H1 (cell line): ENCODE results near the gene PCAT7. TPM values are rescaled to one million over a fixed set of nuclear protein-coding genes. Genes with fewer than 3 reads are reported as not detected.

Experiments used
- CTCF ChIA-PET: fragments of 300-600 bp; sonication (Branson Sonifier 250); formaldehyde crosslinking; loops from one replicate; lab custom pipeline; 2021; ENCODE audit not compliant: partially characterized antibody; lab: Charles Lee
- POLR2A ChIA-PET: fragments of 300-600 bp; sonication (Branson Sonifier 250); formaldehyde crosslinking; loops from one replicate; lab custom pipeline; 2021; ENCODE audit warnings: inconsistent platforms; ENCODE audit not compliant: partially characterized antibody; lab: Charles Lee
- DNase-seq, 2 experiments: peaks; one replicate each; pipeline versions ENCODE4 v3.0.0 to v3.0.0-alpha.2; 2010 to 2022; ENCODE audit warnings: low spot score in 2 of 2, low read depth in 1 of 2, mixed read lengths in 1 of 2
- FAIRE-seq: peaks from 2 replicates; lab custom pipeline; 2011; peaks lifted over from hg19 to GRCh38; lab: Jason Lieb, UNC
- H2AFZ ChIP-seq: 2 replicates; pipeline ENCODE4 v1.8.1; 2012; ENCODE audit warnings: low read length, inconsistent platforms
- H2AK5ac ChIP-seq: 2 replicates; pipeline ENCODE4 v1.6.1; 2013; ENCODE audit warnings: low read depth, low read length
- H2BK120ac ChIP-seq: replicated peaks from 2 replicates; pipeline ENCODE3; 2013; ENCODE audit warnings: low read depth, low read length, inconsistent platforms
- H2BK12ac ChIP-seq: 2 replicates; pipeline ENCODE4 v1.6.1; 2013; ENCODE audit warnings: low read depth, low read length
- H2BK15ac ChIP-seq: 2 replicates; pipeline ENCODE4 v1.6.1; 2013; ENCODE audit warnings: low read length
- H2BK20ac ChIP-seq: 2 replicates; pipeline ENCODE4 v1.6.1; 2013; ENCODE audit warnings: low read length
- H2BK5ac ChIP-seq: 2 replicates; pipeline ENCODE4 v1.6.1; 2013; ENCODE audit warnings: low read depth, low read length
- H3K14ac ChIP-seq: 2 replicates; pipeline ENCODE4 v1.6.1; 2013; ENCODE audit warnings: inconsistent platforms; ENCODE audit not compliant: insufficient read length
- H3K18ac ChIP-seq: 2 replicates; pipeline ENCODE4 v1.6.1; 2013; ENCODE audit warnings: low read length; ENCODE audit errors: extremely low read depth
- H3K23ac ChIP-seq: 2 replicates; pipeline ENCODE4 v1.6.1; 2013; ENCODE audit warnings: inconsistent platforms; ENCODE audit not compliant: insufficient read length
- H3K23me2 ChIP-seq: 2 replicates; pipeline ENCODE4 v1.6.1; 2013; ENCODE audit warnings: low read depth, low read length
- H3K27ac ChIP-seq: 2 replicates; pipeline ENCODE4 v1.6.1; 2011; ENCODE audit warnings: low read depth, low read length, inconsistent platforms
- H3K27me3 ChIP-seq, 4 experiments: replicated peaks in 1 of 4; 1 replicate in 1 of 4; 2 replicates in 3 of 4; pipeline versions ENCODE4 v1.6.1 to v1.8.1; 2011 to 2013; ENCODE audit warnings: low read length in 3 of 4, mild to moderate bottlenecking in 3 of 4, inconsistent platforms in 2 of 4, mixed read lengths in 2 of 4, moderate library complexity in 1 of 4; ENCODE audit not compliant: control insufficient read depth in 3 of 4, insufficient read depth in 3 of 4; ENCODE audit errors: extremely low read depth in 1 of 4
- H3K36me3 ChIP-seq, 4 experiments: 2 replicates each; pipeline versions ENCODE4 v1.6.1 to v1.8.1; 2011 to 2013; ENCODE audit warnings: mild to moderate bottlenecking in 4 of 4, low read length in 3 of 4, moderate library complexity in 2 of 4, control low read depth in 1 of 4, inconsistent platforms in 1 of 4; ENCODE audit not compliant: insufficient read depth in 4 of 4, control insufficient read depth in 2 of 4
- H3K4ac ChIP-seq: replicated peaks from 2 replicates; pipeline ENCODE3; 2013; ENCODE audit warnings: low read length, low read depth, mixed read lengths, inconsistent platforms; ENCODE audit not compliant: insufficient read length
- H3K4me1 ChIP-seq, 4 experiments: replicated peaks in 1 of 4; 1 replicate in 1 of 4; 2 replicates in 3 of 4; pipeline versions ENCODE4 v1.6.1 to v1.8.1; 2011 to 2013; ENCODE audit warnings: low read length in 3 of 4, inconsistent platforms in 2 of 4, mixed read lengths in 1 of 4; ENCODE audit not compliant: insufficient read depth in 4 of 4, control insufficient read depth in 3 of 4
- H3K4me2 ChIP-seq, 2 experiments: 2 replicates each; pipeline versions ENCODE4 v1.6.1 to v1.8.1; 2011 to 2013; ENCODE audit warnings: low read depth in 2 of 2, low read length in 2 of 2, control low read depth in 1 of 2, inconsistent platforms in 1 of 2, mild to moderate bottlenecking in 1 of 2; ENCODE audit not compliant: insufficient read depth in 1 of 2
- H3K4me3 ChIP-seq, 4 experiments: fragments of 200-600, 300-600 bp in 1 of 4; sonication (generic), shearing (Covaris generic), sonication (Bioruptor Twin) in 1 of 4; 2 replicates each; pipeline versions ENCODE4 v1.5.1 to v1.8.1; 2011 to 2016; ENCODE audit warnings: low read length in 4 of 4, low read depth in 3 of 4, control low read depth in 2 of 4, inconsistent platforms in 2 of 4, mild to moderate bottlenecking in 2 of 4, mixed read lengths in 1 of 4, moderate library complexity in 1 of 4; ENCODE audit not compliant: insufficient read depth in 2 of 4; ENCODE audit errors: extremely low read depth in 1 of 4
- H3K56ac ChIP-seq: replicated peaks from 2 replicates; pipeline ENCODE3; 2013; ENCODE audit warnings: low read depth, mild to moderate bottlenecking, mixed read lengths, low read length, inconsistent platforms; ENCODE audit not compliant: insufficient read length
- H3K79me1 ChIP-seq: 2 replicates; pipeline ENCODE4 v1.6.1; 2013; ENCODE audit warnings: low read depth, low read length, control low read depth
- H3K79me2 ChIP-seq, 2 experiments: 2 replicates each; pipeline versions ENCODE4 v1.6.1 to v1.8.1; 2012 to 2013; ENCODE audit warnings: low read length in 2 of 2, mild to moderate bottlenecking in 2 of 2, inconsistent platforms in 1 of 2; ENCODE audit not compliant: insufficient read depth in 2 of 2, control insufficient read depth in 1 of 2
- H3K9ac ChIP-seq, 4 experiments: replicated peaks in 1 of 4; 1 replicate in 1 of 4; 2 replicates in 3 of 4; pipeline versions ENCODE4 v1.6.1 to v1.8.1; 2011 to 2013; ENCODE audit warnings: low read depth in 3 of 4, low read length in 3 of 4, control low read depth in 2 of 4, mild to moderate bottlenecking in 2 of 4, moderate library complexity in 2 of 4, inconsistent platforms in 1 of 4; ENCODE audit errors: extremely low read depth in 1 of 4
- H3K9me3 ChIP-seq, 2 experiments: 2 replicates each; pipeline versions ENCODE4 v1.6.1 to v1.8.1; 2012 to 2013; ENCODE audit warnings: mild to moderate bottlenecking in 2 of 2, moderate library complexity in 2 of 2, control low read depth in 1 of 2, inconsistent platforms in 1 of 2, low read depth in 1 of 2, low read length in 1 of 2, mixed read lengths in 1 of 2; ENCODE audit not compliant: insufficient read depth in 2 of 2
- H4K20me1 ChIP-seq, 2 experiments: replicated peaks in 1 of 2; 2 replicates each; pipeline versions ENCODE3 to v1.8.1; 2011 to 2013; ENCODE audit warnings: inconsistent platforms in 2 of 2, low read length in 2 of 2, mild to moderate bottlenecking in 1 of 2; ENCODE audit not compliant: insufficient read depth in 2 of 2, control insufficient read depth in 1 of 2
- H4K5ac ChIP-seq: 2 replicates; pipeline ENCODE4 v1.6.1; 2013; ENCODE audit warnings: low read length, low read depth, mixed read lengths, inconsistent platforms; ENCODE audit not compliant: insufficient read length
- H4K8ac ChIP-seq: 2 replicates; pipeline ENCODE4 v1.8.0; 2013; ENCODE audit warnings: mild to moderate bottlenecking, moderate library complexity, low read length, inconsistent platforms; ENCODE audit not compliant: insufficient read depth; ENCODE audit errors: extremely low read depth
- H4K91ac ChIP-seq: replicated peaks from 2 replicates; pipeline ENCODE3; 2013; ENCODE audit warnings: low read length, mixed read lengths, inconsistent platforms; ENCODE audit not compliant: insufficient read length
- CEBPB ChIP-seq: IDR thresholded peaks from 2 replicates; pipeline ENCODE4 v1.6.1; 2012; ENCODE audit warnings: low read depth, low read length
- EP300 ChIP-seq, 2 experiments: IDR thresholded peaks; 1 replicate in 1 of 2; 2 replicates in 1 of 2; pipeline ENCODE4 v1.6.1; 2011 to 2012; ENCODE audit warnings: low read depth in 2 of 2, low read length in 2 of 2, mild to moderate bottlenecking in 2 of 2, borderline replicate concordance in 1 of 2, inconsistent platforms in 1 of 2, moderate library complexity in 1 of 2
- EZH2 ChIP-seq: fragments of 200-600 bp; sonication (generic); IDR thresholded peaks from 2 replicates; pipeline ENCODE4 v1.7.1; 2012; ENCODE audit warnings: low read depth, mild to moderate bottlenecking, moderate library complexity, low read length, inconsistent platforms; ENCODE audit not compliant: severe bottlenecking
- FOSL1 ChIP-seq: IDR thresholded peaks from 2 replicates; pipeline ENCODE4 v1.6.1; 2011; ENCODE audit warnings: mild to moderate bottlenecking, low read depth, low read length, moderate library complexity; ENCODE audit not compliant: insufficient read depth
- GTF2F1 ChIP-seq: IDR thresholded peaks from 2 replicates; pipeline ENCODE4 v1.6.1; 2012; ENCODE audit warnings: low read depth, low read length, improper control_type of control experiment, borderline replicate concordance
- JUN ChIP-seq: IDR thresholded peaks from 2 replicates; pipeline ENCODE4 v1.6.1; 2011; ENCODE audit warnings: low read depth, mild to moderate bottlenecking, improper control_type of control experiment, low read length
- RNF2 ChIP-seq: fragments of 200-900, 300-1000 bp; sonication (generic); IDR thresholded peaks from 2 replicates; pipeline ENCODE4 v1.7.1; 2016; ENCODE audit warnings: borderline replicate concordance, low read depth, mild to moderate bottlenecking, antibody characterized with exemption, low read length; ENCODE audit not compliant: poor library complexity, severe bottlenecking; ENCODE audit errors: missing control alignments
- RXRA ChIP-seq: IDR thresholded peaks from 2 replicates; pipeline ENCODE4 v1.6.1; 2011; ENCODE audit warnings: low read depth, mild to moderate bottlenecking, low read length, moderate library complexity; ENCODE audit not compliant: insufficient read depth
- SP1 ChIP-seq: IDR thresholded peaks from 2 replicates; pipeline ENCODE4 v1.6.1; 2011; ENCODE audit warnings: low read depth, low read length
- TAF7 ChIP-seq: optimal IDR thresholded peaks from 2 replicates; pipeline ENCODE3; 2011; ENCODE audit warnings: low read depth, mild to moderate bottlenecking, inconsistent platforms, low read length, moderate library complexity, borderline replicate concordance
- WGBS, 2 experiments: shearing (Covaris generic) in 1 of 2; methylation state at CpG; one replicate each; pipeline versions ENCODE4 v1.1.6 to v1.1.7; 2013 to 2015; ENCODE audit warnings: low lambda C conversion rate in 2 of 2, mixed read lengths in 2 of 2, inconsistent platforms in 1 of 2, low coverage in 1 of 2, missing lambda C conversion rate in 1 of 2; ENCODE audit not compliant: insufficient replicate concordance in 2 of 2, insufficient coverage in 1 of 2, insufficient read length in 1 of 2; ENCODE audit errors: extremely low coverage in 1 of 2, missing lambda C conversion rate in 1 of 2; 5-methylcytosine and 5-hydroxymethylcytosine counted together
- polyA plus RNA-seq, 7 experiments: library from polyadenylated mRNA; depleted of rRNA in 3 of 7; stranded (reverse) in 5 of 7; unstranded in 2 of 7; fragments of >200 nt in 5 of 7; fragments of 200-250 nt in 2 of 7; gene quantifications; 1 replicate in 5 of 7; 2 replicates in 1 of 7; 4 replicates in 1 of 7; pipeline versions ENCODE4 v1.2.1 to v1.2.3, GENCODE V29; 2011 to 2013; ENCODE audit warnings: missing spikeins in 2 of 7, mixed read lengths in 2 of 7
- total RNA-seq: library from RNA; stranded (reverse); fragmentation: NEBNext Ultra II Directional; extraction: Animal tissue kit (Norgen Biotek cat#: 25700); gene quantifications from 2 replicates; pipeline ENCODE4 v1.2.1, GENCODE V29; 2021
- TF ChIP-seq, protein P1 (sequence below), 3 experiments: IDR thresholded peaks; 1 replicate in 2 of 3; 2 replicates in 1 of 3; pipeline versions ENCODE4 v1.5.1 to v1.6.1; 2011; ENCODE audit warnings: low read length in 3 of 3, mild to moderate bottlenecking in 3 of 3, inconsistent platforms in 2 of 3, low read depth in 1 of 3, moderate library complexity in 1 of 3; ENCODE audit not compliant: insufficient read depth in 1 of 3; ENCODE audit errors: control extremely low read depth in 1 of 3

The PCAT7 gene
- total and polyA plus RNA-seq, 2 of the 8 experiments (the other 6 are each of a cell fraction or from before 2014, with no cell fraction given) = 3.2 to 4.1 TPM

DNA sequence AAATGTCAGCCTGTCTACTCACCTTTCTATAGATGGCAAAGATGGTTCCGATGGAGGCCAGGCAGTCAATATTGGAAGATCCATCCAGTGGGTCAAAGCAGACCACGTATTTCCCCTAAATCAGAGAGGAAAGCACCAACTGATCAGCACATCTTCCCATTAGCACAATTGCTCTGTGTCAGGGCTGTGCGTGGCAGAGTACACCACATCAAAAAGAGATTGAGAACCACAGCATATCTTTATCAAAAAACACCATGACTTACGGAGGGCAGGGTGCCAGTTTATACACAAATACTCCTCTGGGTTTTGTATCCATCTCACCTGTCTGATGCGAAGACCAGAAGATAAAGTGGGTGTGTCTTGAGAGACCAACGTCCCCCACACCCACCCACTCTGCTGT is 29.7 kb downstream of the PCAT7 start:
- Histone ChIP-seq H3K23ac (no peak overlapping the region), H2AK5ac (no peak overlapping the region), H3K23me2 (no peaks in the 10 kb centered on the region), H3K9me3 (no peaks in the 10 kb centered on the region), H3K56ac (no peak overlapping the region), H2BK20ac (no peak overlapping the region), H2BK5ac (no peak overlapping the region), H3K4me1 (no peaks in the 10 kb centered on the region), H3K36me3 (no peaks in the 10 kb centered on the region), H4K8ac (peak overlapping the region; percentile 18; the same call in 1 of the 2 replicates), H3K4ac (no peak overlapping the region), H4K20me1 (no peaks in the 10 kb centered on the region), H4K5ac (no peak overlapping the region), H3K79me1 (no peaks in the 10 kb centered on the region), H3K27me3 (no peaks in the 10 kb centered on the region), H3K79me2 (no peaks in the 10 kb centered on the region), H2BK15ac (no peak overlapping the region), H4K91ac (no peak overlapping the region), H3K14ac (no peak overlapping the region), H3K27ac (no peak overlapping the region), H2BK120ac (no peak overlapping the region), H2AFZ (no peak overlapping the region), H2BK12ac (no peak overlapping the region), H3K9ac (no peak overlapping the region), H3K4me2 (no peak overlapping the region), H3K18ac (no peak overlapping the region), H3K4me3 (no peak overlapping the region)
- WGBS, 2 experiments = 95% methylated on average over 6 of the region's 6 CpGs; no CpG with 5 or more reads in 1 of the 2 experiments
- no peak for FAIRE-seq
- DNase-seq = no peak
- ChIA-PET CTCF (interaction anchor here (1.6 kb wide), 1 partner anchor 13 kb away, joined by 4 read pairs; no protein-coding TSS in a partner anchor), POLR2A (interaction anchor here (1.0 to 1.3 kb wide), 2 partner anchors 13 to 30 kb away, joined by 3 read pairs; no protein-coding TSS in a partner anchor)
- no peak for TF ChIP-seq EP300 (IDR thresholded peaks at IDR 0.05; ENCODE audit: borderline replicate concordance in 1 of 2, low read depth in 2 of 2, low read length in 2 of 2)
- no peak for TF ChIP-seq RNF2
- no peak for TF ChIP-seq FOSL1
- TF ChIP-seq SP1 = no peak
- TF ChIP-seq TAF7 = no peak
- TF ChIP-seq JUN = no peak
- TF ChIP-seq EZH2 = no peak
- TF ChIP-seq CEBPB = no peak
- TF ChIP-seq, protein P1, sequence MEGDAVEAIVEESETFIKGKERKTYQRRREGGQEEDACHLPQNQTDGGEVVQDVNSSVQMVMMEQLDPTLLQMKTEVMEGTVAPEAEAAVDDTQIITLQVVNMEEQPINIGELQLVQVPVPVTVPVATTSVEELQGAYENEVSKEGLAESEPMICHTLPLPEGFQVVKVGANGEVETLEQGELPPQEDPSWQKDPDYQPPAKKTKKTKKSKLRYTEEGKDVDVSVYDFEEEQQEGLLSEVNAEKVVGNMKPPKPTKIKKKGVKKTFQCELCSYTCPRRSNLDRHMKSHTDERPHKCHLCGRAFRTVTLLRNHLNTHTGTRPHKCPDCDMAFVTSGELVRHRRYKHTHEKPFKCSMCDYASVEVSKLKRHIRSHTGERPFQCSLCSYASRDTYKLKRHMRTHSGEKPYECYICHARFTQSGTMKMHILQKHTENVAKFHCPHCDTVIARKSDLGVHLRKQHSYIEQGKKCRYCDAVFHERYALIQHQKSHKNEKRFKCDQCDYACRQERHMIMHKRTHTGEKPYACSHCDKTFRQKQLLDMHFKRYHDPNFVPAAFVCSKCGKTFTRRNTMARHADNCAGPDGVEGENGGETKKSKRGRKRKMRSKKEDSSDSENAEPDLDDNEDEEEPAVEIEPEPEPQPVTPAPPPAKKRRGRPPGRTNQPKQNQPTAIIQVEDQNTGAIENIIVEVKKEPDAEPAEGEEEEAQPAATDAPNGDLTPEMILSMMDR (IDR thresholded peaks at IDR 0.05; ENCODE audit: control extremely low read depth in 1 of 3, insufficient read depth in 1 of 3, low read depth in 1 of 3, low read length in 3 of 3) = no peak
- TF ChIP-seq RXRA = no peak
- no peak for TF ChIP-seq GTF2F1
